Endodermal cell (in vitro differentiated cells): ENCODE results near the gene C6orf52. TPM values are rescaled to one million over a fixed set of nuclear protein-coding genes. Genes with fewer than 3 reads are reported as not detected.
A peak's percentile ranks its signal among the peaks of the same experiment; 100 is the strongest.

Source experiments
- DNase-seq: peaks from one replicate; pipeline ENCODE4 v3.0.0-alpha.2; 2017
- H3K27ac ChIP-seq: 2 replicates; pipeline ENCODE4 v1.5.1; 2013; ENCODE audit warnings: mild to moderate bottlenecking, low read depth, low read length, moderate library complexity
- H3K27me3 ChIP-seq: 2 replicates; pipeline ENCODE4 v1.6.1; 2013; ENCODE audit warnings: mild to moderate bottlenecking, low read length, moderate library complexity; ENCODE audit not compliant: insufficient read depth, control insufficient read depth, poor library complexity, severe bottlenecking
- H3K36me3 ChIP-seq: 2 replicates; pipeline ENCODE4 v1.7.0; 2013; ENCODE audit warnings: mild to moderate bottlenecking, low read length, moderate library complexity; ENCODE audit not compliant: control insufficient read depth, insufficient read depth
- H3K4me1 ChIP-seq: one replicate; pipeline ENCODE4 v1.7.0; 2013; ENCODE audit warnings: low read length; ENCODE audit not compliant: control insufficient read depth, insufficient read depth
- H3K4me3 ChIP-seq: 2 replicates; pipeline ENCODE4 v1.5.1; 2013; ENCODE audit warnings: mild to moderate bottlenecking, low read length, moderate library complexity
- H3K9ac ChIP-seq: 2 replicates; pipeline ENCODE4 v1.6.1; 2013; ENCODE audit warnings: mild to moderate bottlenecking, low read length, moderate library complexity; ENCODE audit not compliant: poor library complexity, severe bottlenecking; ENCODE audit errors: extremely low read depth
- H3K9me3 ChIP-seq: 2 replicates; pipeline ENCODE4 v1.6.1; 2013; ENCODE audit warnings: mild to moderate bottlenecking, low read length, moderate library complexity; ENCODE audit not compliant: control insufficient read depth
- H3K27ac Mint-ChIP-seq: 2 replicates; pipeline ENCODE4 v1.8.0; 2020; ENCODE audit warnings: mixed read lengths
- H3K27me3 Mint-ChIP-seq: 2 replicates; pipeline ENCODE4 v1.8.0; 2021; ENCODE audit warnings: mild to moderate bottlenecking, mixed read lengths; ENCODE audit not compliant: insufficient read depth
- H3K36me3 Mint-ChIP-seq: 2 replicates; pipeline ENCODE4 v1.8.0; 2020; ENCODE audit warnings: low read depth, mixed read lengths
- H3K4me1 Mint-ChIP-seq: 2 replicates; pipeline ENCODE4 v1.8.0; 2020; ENCODE audit warnings: mixed read lengths
- H3K4me3 Mint-ChIP-seq: 2 replicates; pipeline ENCODE4 v1.8.0; 2020; ENCODE audit warnings: mild to moderate bottlenecking, moderate library complexity, mixed read lengths
- H3K9me3 Mint-ChIP-seq: 2 replicates; pipeline ENCODE4 v1.8.0; 2020; ENCODE audit warnings: mild to moderate bottlenecking, mixed read lengths
- CTCF ChIP-seq: fragments of 200-600 bp; sonication (generic); conservative IDR thresholded peaks from 2 replicates; pipeline ENCODE4 v1.5.0; 2021; ENCODE audit warnings: antibody characterized with exemption, mild to moderate bottlenecking
- WGBS, 2 experiments: methylation state at CpG; one replicate each; pipeline versions ENCODE4 v1.1.5 to v1.1.7; 2013; ENCODE audit warnings: missing lambda C conversion rate in 2 of 2, mixed read lengths in 1 of 2; ENCODE audit not compliant: insufficient coverage in 1 of 2, insufficient read length in 1 of 2; 5-methylcytosine and 5-hydroxymethylcytosine counted together
- total RNA-seq, 2 donors: library from RNA; stranded (reverse); fragmentation: NEBNext Ultra II Directional in 1 of 2; extraction: Animal tissue kit (Norgen Biotek cat#: 25700) in 1 of 2; gene quantifications; 2 replicates in 1 of 2; 3 replicates in 1 of 2; pipeline ENCODE4 v1.2.1, GENCODE V29; 2021

The C6orf52 gene
- total RNA-seq, 2 donors from 2014 or later = 1.7 to 1.9 TPM

GRCh38 chr6:10733151-10733715 lies 38.8 kb upstream of the C6orf52 start:
- Mint-ChIP-seq H3K27ac (no peak overlapping the region), H3K4me3 (no peak overlapping the region), H3K9me3 (no peaks in the 10 kb centered on the region), H3K4me1 (no peaks in the 10 kb centered on the region), H3K27me3 (no peaks in the 10 kb centered on the region), H3K36me3 (peaks cover 43% of the 10 kb centered on the region)
- 96 to 97% methylated on average over 17 of the region's 17 CpGs for WGBS, 2 experiments
- Histone ChIP-seq H3K27me3 (no peaks in the 10 kb centered on the region), H3K36me3 (peaks cover 49% of the 10 kb centered on the region), H3K9ac (no peak overlapping the region), H3K9me3 (no peaks in the 10 kb centered on the region), H3K27ac (no peak overlapping the region), H3K4me3 (no peak overlapping the region), H3K4me1 (no peaks in the 10 kb centered on the region)
- DNase-seq = no peak
- TF ChIP-seq CTCF = no peak

GRCh38 chr6:10730254-10730653 lies 35.8 kb upstream of the C6orf52 start:
- Mint-ChIP-seq H3K27me3 (no peaks in the 10 kb centered on the region), H3K27ac (peak overlapping the region; percentile 17), H3K4me1 (peaks cover 16% of the 10 kb centered on the region), H3K4me3 (no peak overlapping the region), H3K9me3 (no peaks in the 10 kb centered on the region), H3K36me3 (peaks cover 66% of the 10 kb centered on the region)
- Histone ChIP-seq H3K9me3 (no peaks in the 10 kb centered on the region), H3K27ac (no peak overlapping the region), H3K4me3 (no peak overlapping the region), H3K4me1 (no peaks in the 10 kb centered on the region), H3K27me3 (no peaks in the 10 kb centered on the region), H3K9ac (no peak overlapping the region), H3K36me3 (peaks cover 73% of the 10 kb centered on the region)
- no peak for DNase-seq
- 96 to 100% methylated on average over 3 of the region's 3 CpGs for WGBS, 2 experiments
- TF ChIP-seq CTCF = no peak

DNA sequence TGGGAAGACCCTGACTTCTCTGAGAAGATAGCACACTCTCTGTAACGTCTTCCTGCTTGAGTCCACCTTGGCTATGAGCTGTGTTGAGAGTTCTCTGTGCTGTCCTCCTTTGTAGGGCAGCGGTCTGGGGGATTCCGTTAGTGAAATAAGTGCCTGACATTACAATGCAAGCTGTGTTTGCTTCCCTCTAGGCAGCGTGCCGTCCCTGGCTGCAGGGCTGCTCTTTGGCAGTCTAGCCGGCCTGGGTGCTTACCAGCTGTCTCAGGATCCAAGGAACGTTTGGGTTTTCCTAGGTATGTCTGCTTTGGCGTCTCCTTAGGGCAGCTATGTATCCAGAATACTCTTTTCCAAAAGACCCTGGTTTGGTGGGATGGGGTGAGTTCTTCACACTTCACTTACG lies 31.3 kb upstream of the C6orf52 start:
- TF ChIP-seq CTCF = no peak
- no peaks in the 10 kb centered on the region for H3K9me3 ChIP-seq
- H3K4me3 ChIP-seq = peak overlapping the region; percentile 96
- Mint-ChIP-seq H3K9me3 (peaks cover 10% of the 10 kb centered on the region), H3K4me1 (peaks cover 40% of the 10 kb centered on the region), H3K4me3 (peak overlapping the region; percentile 94), H3K36me3 (peaks cover 44% of the 10 kb centered on the region), H3K27ac (peak overlapping the region; percentile 78), H3K27me3 (no peaks in the 10 kb centered on the region)
- 90 to 94% methylated on average over 6 to 9 of the region's 9 CpGs for WGBS, 2 experiments
- H3K27ac ChIP-seq = no peak overlapping the region
- H3K36me3 ChIP-seq = peaks cover 57% of the 10 kb centered on the region
- peaks cover 8% of the 10 kb centered on the region for H3K4me1 ChIP-seq
- H3K9ac ChIP-seq = no peak overlapping the region
- no peaks in the 10 kb centered on the region for H3K27me3 ChIP-seq
- DNase-seq = no peak
